HepG2 (cell line): ENCODE measurements around the gene ZNF22. TPM values are rescaled to one million over a fixed set of nuclear protein-coding genes. Genes with fewer than 3 reads are reported as not detected.

Experiments
- AKAP8 ChIP-seq: sonication (generic); formaldehyde crosslinking; IDR thresholded peaks from 2 replicates; pipeline ENCODE4 v1.5.1; 2020; ENCODE audit warnings: mild to moderate bottlenecking, missing genetic modification reagents
- ETV5 ChIP-seq: IDR thresholded peaks from 2 replicates; pipeline ENCODE4 v1.6.1; 2018; ENCODE audit warnings: missing biosample characterization, missing genetic modification reagents, inconsistent platforms, borderline replicate concordance
- GABPA ChIP-seq, 2 experiments: IDR thresholded peaks; 2 replicates each; pipeline ENCODE4 v1.6.1; 2011 to 2016; ENCODE audit warnings: low read depth in 2 of 2, low read length in 1 of 2, missing biosample characterization in 1 of 2, missing genetic modification characterization in 1 of 2
- HDAC2 ChIP-seq: sonication (generic); formaldehyde crosslinking; IDR thresholded peaks from 2 replicates; pipeline ENCODE4 v1.4.0; 2020; ENCODE audit warnings: missing genetic modification reagents
- HOXA7 ChIP-seq: sonication (generic); formaldehyde crosslinking; IDR thresholded peaks from 2 replicates; pipeline ENCODE4 v1.8.1; 2022; ENCODE audit warnings: mild to moderate bottlenecking, missing genetic modification reagents, moderate library complexity
- MIXL1 ChIP-seq: IDR thresholded peaks from 2 replicates; pipeline ENCODE4 v1.6.1; 2016
- NCOA1 ChIP-seq: sonication (generic); formaldehyde crosslinking; IDR thresholded peaks from 2 replicates; pipeline ENCODE4 v1.9.0; 2021; ENCODE audit warnings: missing genetic modification reagents
- POLR2A ChIP-seq, 2 experiments: IDR thresholded peaks; 2 replicates each; pipeline ENCODE4 v1.6.1; 2011; ENCODE audit warnings: low read depth in 2 of 2, low read length in 2 of 2, mild to moderate bottlenecking in 1 of 2, moderate library complexity in 1 of 2; ENCODE audit not compliant: insufficient read depth in 1 of 2
- PTBP1 ChIP-seq: fragments of 200-400 bp; formaldehyde crosslinking; IDR thresholded peaks from 2 replicates; pipeline ENCODE4 v1.6.1; 2018; ENCODE audit warnings: low read length, low read depth; ENCODE audit not compliant: poor library complexity, severe bottlenecking
- RXRA ChIP-seq: sonication (generic); formaldehyde crosslinking; IDR thresholded peaks from 2 replicates; pipeline ENCODE4 v1.5.1; 2020; ENCODE audit warnings: missing genetic modification reagents
- SP1 ChIP-seq, 2 experiments: fragments of 450-650 bp in 1 of 2; sonication (generic) in 1 of 2; formaldehyde crosslinking in 1 of 2; IDR thresholded peaks; 2 replicates each; pipeline versions ENCODE4 v1.4.0 to v1.6.1; 2016 to 2020; ENCODE audit warnings: missing genetic modification reagents in 1 of 2
- TARDBP ChIP-seq: sonication (generic); formaldehyde crosslinking; IDR thresholded peaks from 2 replicates; pipeline ENCODE4 v1.8.0; 2022; ENCODE audit warnings: mild to moderate bottlenecking, missing genetic modification reagents
- TGIF2 ChIP-seq: IDR thresholded peaks from 2 replicates; pipeline ENCODE4 v1.6.1; 2016; ENCODE audit warnings: control low read depth, missing compliant biosample characterization
- TMF1 ChIP-seq: sonication (generic); formaldehyde crosslinking; IDR thresholded peaks from 2 replicates; pipeline ENCODE4 v1.8.1; 2022; ENCODE audit warnings: low read depth, missing genetic modification reagents
- TOPORS ChIP-seq: sonication (generic); formaldehyde crosslinking; IDR thresholded peaks from 2 replicates; pipeline ENCODE4 v1.8.0; 2023; ENCODE audit warnings: mild to moderate bottlenecking, missing genetic modification reagents
- TRIM22 ChIP-seq: fragments of 450-650 bp; IDR thresholded peaks from 2 replicates; pipeline ENCODE4 v1.6.1; 2017
- ZBTB43 ChIP-seq: sonication (generic); formaldehyde crosslinking; conservative IDR thresholded peaks from 2 replicates; pipeline ENCODE4 v1.4.0; 2020; ENCODE audit warnings: missing genetic modification reagents
- ZNF12 ChIP-seq: sonication (generic); formaldehyde crosslinking; IDR thresholded peaks from 2 replicates; pipeline ENCODE4 v1.5.0; 2020; ENCODE audit warnings: missing genetic modification reagents
- ZNF224 ChIP-seq: sonication (generic); formaldehyde crosslinking; IDR thresholded peaks from 2 replicates; pipeline ENCODE4 v1.5.0; 2020; ENCODE audit warnings: mild to moderate bottlenecking, missing genetic modification reagents
- ZNF251 ChIP-seq: sonication (generic); formaldehyde crosslinking; IDR thresholded peaks from 2 replicates; pipeline ENCODE4 v1.9.0; 2021; ENCODE audit warnings: mild to moderate bottlenecking, missing genetic modification reagents
- ZNF33A ChIP-seq: sonication (generic); formaldehyde crosslinking; IDR thresholded peaks from 2 replicates; pipeline ENCODE4 v1.5.1; 2020; ENCODE audit warnings: missing genetic modification reagents, mild to moderate bottlenecking, moderate library complexity, borderline replicate concordance
- ZNF703 ChIP-seq: sonication (generic); formaldehyde crosslinking; IDR thresholded peaks from 2 replicates; pipeline ENCODE4 v1.5.1; 2020; ENCODE audit warnings: missing genetic modification reagents, mild to moderate bottlenecking, moderate library complexity, borderline replicate concordance
- ZNF704 ChIP-seq: sonication (generic); formaldehyde crosslinking; IDR thresholded peaks from 2 replicates; pipeline ENCODE4 v1.8.1; 2023; ENCODE audit warnings: mild to moderate bottlenecking, inconsistent platforms, moderate library complexity, missing genetic modification reagents, borderline replicate concordance
- ZNF773 ChIP-seq: sonication (generic); formaldehyde crosslinking; IDR thresholded peaks from 2 replicates; pipeline ENCODE4 v1.4.0; 2020; ENCODE audit warnings: missing genetic modification reagents, borderline replicate concordance
- polyA plus RNA-seq, 8 experiments: library from polyadenylated mRNA; depleted of rRNA in 3 of 8; stranded (reverse) in 7 of 8; unstranded in 1 of 8; fragments of >200 nt; fragmentation: Illumina TruSeq in 4 of 8; extraction: Trizol in 4 of 8; gene quantifications; 2 replicates each; pipeline versions ENCODE4 v1.2.1 to v1.2.3, GENCODE V29; 2011 to 2016; ENCODE audit warnings: low read depth in 4 of 8, missing spikeins in 1 of 8, mixed read lengths in 1 of 8; ENCODE audit not compliant: insufficient read depth in 1 of 8
- total RNA-seq, 5 experiments: library from RNA; depleted of rRNA; stranded (reverse); fragments of >200 nt; fragmentation: Illumina TruSeq; extraction: Trizol; gene quantifications; 2 replicates each; pipeline ENCODE4 v1.2.3, GENCODE V29; 2016; ENCODE audit warnings: low read depth in 1 of 5
- TF ChIP-seq, protein P1 (sequence below): sonication (generic); formaldehyde crosslinking; conservative IDR thresholded peaks from 2 replicates; pipeline ENCODE4 v1.5.0; 2020; ENCODE audit warnings: missing genetic modification reagents

Gene ZNF22
- total and polyA plus RNA-seq, 2 of the 13 experiments (the other 11 are each of a cell fraction or from before 2014, with no cell fraction given) = 0.40 to 1.3 TPM

GRCh38 chr10:44966129-44966815 lies 34.5 kb upstream of the ZNF22 start (continued):
- TF ChIP-seq POLR2A (IDR thresholded peaks at IDR 0.05; ENCODE audit: insufficient read depth in 1 of 2, low read depth in 2 of 2, low read length in 2 of 2) = no peak
- TF ChIP-seq HOXA7 (CRISPR knock-in tag) = no peak
- TF ChIP-seq SP1 (IDR thresholded peaks at IDR 0.05) = no peak
- TF ChIP-seq SP1 (CRISPR knock-in tag; IDR thresholded peaks at IDR 0.05) = no peak
- TF ChIP-seq AKAP8 (CRISPR knock-in tag) = no peak
- TF ChIP-seq, protein P1, sequence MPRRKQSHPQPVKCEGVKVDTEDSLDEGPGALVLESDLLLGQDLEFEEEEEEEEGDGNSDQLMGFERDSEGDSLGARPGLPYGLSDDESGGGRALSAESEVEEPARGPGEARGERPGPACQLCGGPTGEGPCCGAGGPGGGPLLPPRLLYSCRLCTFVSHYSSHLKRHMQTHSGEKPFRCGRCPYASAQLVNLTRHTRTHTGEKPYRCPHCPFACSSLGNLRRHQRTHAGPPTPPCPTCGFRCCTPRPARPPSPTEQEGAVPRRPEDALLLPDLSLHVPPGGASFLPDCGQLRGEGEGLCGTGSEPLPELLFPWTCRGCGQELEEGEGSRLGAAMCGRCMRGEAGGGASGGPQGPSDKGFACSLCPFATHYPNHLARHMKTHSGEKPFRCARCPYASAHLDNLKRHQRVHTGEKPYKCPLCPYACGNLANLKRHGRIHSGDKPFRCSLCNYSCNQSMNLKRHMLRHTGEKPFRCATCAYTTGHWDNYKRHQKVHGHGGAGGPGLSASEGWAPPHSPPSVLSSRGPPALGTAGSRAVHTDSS = no peak
- TF ChIP-seq TRIM22 = no peak
- no peak for TF ChIP-seq ZNF12 (CRISPR knock-in tag)
- no peak for TF ChIP-seq TMF1 (CRISPR knock-in tag)
- no peak for TF ChIP-seq GABPA (IDR thresholded peaks at IDR 0.05; ENCODE audit: low read depth, low read length)
- TF ChIP-seq GABPA (CRISPR knock-in tag; IDR thresholded peaks at IDR 0.05; ENCODE audit: low read depth) = peak; percentile 20; the same call in 1 of the 2 replicates
- peak; percentile 42; the same call in 1 of the 2 replicates for TF ChIP-seq HDAC2
- no peak for TF ChIP-seq ZNF251
- peak; percentile 98 for TF ChIP-seq ZBTB43 (CRISPR knock-in tag)
- TF ChIP-seq TARDBP (CRISPR knock-in tag) = no peak
- no peak for TF ChIP-seq NCOA1
- no peak for TF ChIP-seq ZNF33A (CRISPR knock-in tag)
- no peak for TF ChIP-seq PTBP1
- no peak for TF ChIP-seq MIXL1 (CRISPR knock-in tag)
- no peak for TF ChIP-seq RXRA (CRISPR knock-in tag)
- no peak for TF ChIP-seq ZNF773 (CRISPR knock-in tag)
- no peak for TF ChIP-seq ZNF704 (CRISPR knock-in tag)
- no peak for TF ChIP-seq TGIF2
- TF ChIP-seq ZNF703 (CRISPR knock-in tag) = no peak
- no peak for TF ChIP-seq ZNF224 (CRISPR knock-in tag)
- TF ChIP-seq TOPORS (CRISPR knock-in tag) = no peak
- TF ChIP-seq ETV5 (CRISPR knock-in tag) = peak; percentile 68; the same call in 1 of the 2 replicates
